Muscle of arm (tissue), 12 donors: Measurements from ENCODE around the gene MSLN. TPM values are rescaled to one million over a fixed set of nuclear protein-coding genes. Genes with fewer than 3 reads are reported as not detected.
A peak's percentile ranks its signal among the peaks of the same experiment; 100 is the strongest.
"Not testable (repeated sequence)": the region's sequence is repeated elsewhere in the genome, so short reads cannot be mapped to it uniquely, and the experiment has no call there.

Source experiments
- DNase-seq: peaks from one replicate; pipeline ENCODE4 v3.0.0-alpha.2; 2013
- polyA plus RNA-seq, 12 donors: library from polyadenylated mRNA; unstranded; fragments of 120-200 nt; gene quantifications; one replicate each; pipeline ENCODE4 v1.2.1, GENCODE V29; 2013; ENCODE audit not compliant: insufficient read length in 12 of 12

Gene MSLN
- polyA plus RNA-seq, 12 donors = 0.22 to 15.6 (median 0.91) TPM; not detected in 2

DNA sequence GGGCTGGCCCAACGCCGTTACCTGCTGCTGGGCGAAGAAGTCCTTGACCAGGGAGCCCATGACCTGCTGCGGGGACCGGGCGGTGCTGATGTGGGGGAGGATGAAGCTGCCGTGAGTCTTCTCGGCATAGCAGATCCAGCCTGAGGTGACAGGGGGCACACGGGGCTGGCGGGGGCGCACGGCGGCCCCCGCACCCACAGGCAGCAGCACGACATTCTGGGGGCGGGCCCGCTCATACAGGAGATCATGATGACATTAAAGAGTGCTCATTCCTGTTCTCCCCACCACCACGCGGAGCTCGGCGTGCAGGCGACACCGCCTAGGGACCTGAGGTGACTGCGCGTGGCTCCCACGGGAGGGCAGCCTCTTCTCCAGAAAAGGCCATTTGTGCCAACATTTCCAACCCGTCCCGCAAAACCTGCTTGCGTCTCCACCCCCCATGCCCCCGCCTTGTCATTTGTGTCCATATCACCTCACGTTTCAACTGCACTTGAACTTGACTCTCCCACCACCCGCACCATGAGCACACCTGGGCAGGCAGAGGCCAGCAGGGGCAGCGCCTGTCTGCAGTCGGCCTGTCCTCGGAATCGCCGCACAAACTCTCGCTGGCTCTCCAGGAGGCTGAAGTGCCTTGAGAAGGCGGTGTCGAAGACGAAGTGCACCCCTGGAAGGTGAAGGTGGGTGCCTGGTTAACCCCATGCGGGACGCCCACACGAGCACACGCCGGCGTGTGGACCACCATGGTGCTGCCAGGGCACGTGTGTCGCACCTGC lies 26.1 kb upstream of the MSLN start:
- no peak for DNase-seq

DNA sequence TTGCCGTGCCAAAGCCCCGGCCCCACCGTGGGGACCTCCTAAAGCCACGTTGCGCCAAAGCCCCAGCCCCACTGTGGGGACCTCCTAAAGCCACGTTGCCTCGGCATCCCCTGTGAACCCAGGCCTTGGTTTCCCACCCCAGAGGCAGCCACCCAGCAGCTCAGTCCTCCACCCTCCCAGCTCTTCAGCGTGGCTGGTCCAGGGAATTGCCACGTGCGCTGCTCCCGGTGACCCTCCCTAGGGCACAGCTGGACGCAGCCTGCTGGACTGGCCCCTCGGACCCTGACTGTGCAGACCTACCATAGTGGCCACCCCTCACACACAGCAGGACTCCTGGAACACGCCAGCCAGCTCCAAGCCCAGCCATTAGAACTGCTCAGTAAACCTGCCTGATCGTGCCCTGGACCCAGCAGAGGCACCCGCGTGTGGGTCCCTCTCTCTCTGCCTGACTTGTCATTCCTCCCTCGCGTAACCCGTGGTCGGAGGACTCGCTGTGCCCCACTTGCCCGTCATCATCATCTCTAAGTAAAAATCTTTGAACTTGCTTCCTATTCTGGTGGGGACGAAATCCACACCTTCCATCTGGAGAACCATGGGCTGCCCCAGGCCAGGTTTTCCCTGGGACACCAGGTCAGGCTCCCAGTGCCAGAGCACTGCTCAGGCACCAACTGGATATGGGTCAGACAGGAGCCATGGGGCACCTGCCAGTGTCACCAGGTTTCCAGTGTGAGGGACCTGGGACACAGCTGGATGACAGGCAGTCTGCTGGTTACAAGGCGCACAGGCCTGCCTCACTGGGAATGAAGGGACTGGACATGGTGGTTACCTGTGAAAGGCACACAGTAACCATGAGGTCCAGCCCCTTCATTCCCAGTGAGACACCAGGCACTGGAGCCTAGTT lies 25.3 kb upstream of the MSLN start:
- no peak for DNase-seq

DNA sequence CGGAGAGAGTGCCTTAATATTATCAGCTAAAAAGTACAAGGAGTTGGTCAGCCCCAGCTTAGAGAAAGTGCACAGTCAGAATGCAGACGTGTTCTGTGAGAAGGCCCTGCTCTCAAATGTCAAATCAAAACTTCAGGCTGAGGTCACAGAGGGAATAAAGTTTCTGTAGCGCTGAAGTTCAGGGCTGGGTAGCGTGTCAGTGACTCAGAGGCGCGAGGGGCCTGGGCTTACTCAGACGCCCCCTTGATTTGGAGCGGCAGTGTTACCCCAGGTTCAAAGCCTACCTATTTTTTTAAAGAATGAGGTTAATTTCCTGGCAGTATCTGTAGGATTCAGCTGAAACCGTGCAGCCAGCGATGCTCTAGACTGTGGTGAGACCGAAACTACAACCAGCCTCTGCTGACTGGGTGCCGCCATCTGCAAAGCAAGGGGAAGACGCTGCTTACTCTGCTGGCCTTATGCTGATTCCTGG lies 24.5 kb upstream of the MSLN start:
- DNase-seq = no peak

- no peak for DNase-seq
Observed at GRCh38 chr16:736936-737481, 23.5 kb upstream of the MSLN start.

DNA sequence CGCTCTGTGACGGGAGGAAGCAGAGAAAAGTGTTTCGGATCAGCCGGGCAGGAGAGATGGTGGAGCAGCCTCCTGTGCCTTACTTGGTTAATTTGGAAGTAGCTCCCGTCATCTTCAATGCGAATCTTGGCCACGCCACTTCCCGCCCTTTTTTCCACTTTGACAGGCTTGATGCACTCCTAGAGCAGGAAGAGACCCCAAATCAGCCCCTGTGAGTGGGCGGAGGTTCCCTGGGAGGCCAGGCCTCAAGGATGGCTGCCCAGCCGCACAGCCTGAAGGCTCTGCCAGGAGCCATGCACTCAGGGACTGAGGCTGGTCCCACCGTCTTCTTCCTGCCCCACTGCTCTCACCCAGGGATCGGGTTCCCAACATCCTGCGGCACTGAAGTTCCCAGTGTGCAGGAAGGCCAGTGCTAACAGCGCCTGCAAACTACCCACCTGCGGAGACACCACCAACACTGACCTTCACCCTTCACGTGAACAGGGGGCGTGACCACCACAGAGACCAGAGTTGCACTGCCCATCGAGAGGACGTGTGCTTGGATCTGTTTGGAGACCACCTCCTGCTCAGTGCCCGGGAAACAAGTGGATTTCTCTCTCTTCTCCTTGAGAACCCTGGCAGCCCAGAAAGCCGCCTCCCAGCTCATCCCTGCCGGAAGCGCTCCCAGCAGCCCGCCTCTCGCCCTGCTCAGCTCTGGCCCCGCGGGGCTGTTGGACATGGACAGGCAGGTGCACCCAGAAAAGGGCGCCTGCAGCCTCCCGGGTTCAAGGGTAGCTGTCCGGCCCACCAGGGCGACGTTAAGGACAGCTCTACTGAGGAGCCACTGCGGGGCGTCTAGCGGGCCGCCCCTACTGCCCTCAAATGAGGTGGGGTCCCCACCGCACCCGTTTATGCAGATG lies 20.7 kb upstream of the MSLN start:
- DNase-seq = no peak

- no peak for DNase-seq
Observed at GRCh38 chr16:740459-740763, 20.1 kb upstream of the MSLN start.

- DNase-seq = peak; percentile 90
Observed at GRCh38 chr16:740764-741505, 19.6 kb upstream of the MSLN start, which contains the start of gene CIAO3. TSS of gene CIAO3 (minus strand) at chr16:740997. CDS start at chr16:740985, 12 bp downstream.

GRCh38 chr16:741986-742629 lies 18.4 kb upstream of the MSLN start:
- DNase-seq = no peak

- DNase-seq = not testable (repeated sequence)
Observed at GRCh38 chr16:742894-743293, 17.6 kb upstream of the MSLN start.

DNA sequence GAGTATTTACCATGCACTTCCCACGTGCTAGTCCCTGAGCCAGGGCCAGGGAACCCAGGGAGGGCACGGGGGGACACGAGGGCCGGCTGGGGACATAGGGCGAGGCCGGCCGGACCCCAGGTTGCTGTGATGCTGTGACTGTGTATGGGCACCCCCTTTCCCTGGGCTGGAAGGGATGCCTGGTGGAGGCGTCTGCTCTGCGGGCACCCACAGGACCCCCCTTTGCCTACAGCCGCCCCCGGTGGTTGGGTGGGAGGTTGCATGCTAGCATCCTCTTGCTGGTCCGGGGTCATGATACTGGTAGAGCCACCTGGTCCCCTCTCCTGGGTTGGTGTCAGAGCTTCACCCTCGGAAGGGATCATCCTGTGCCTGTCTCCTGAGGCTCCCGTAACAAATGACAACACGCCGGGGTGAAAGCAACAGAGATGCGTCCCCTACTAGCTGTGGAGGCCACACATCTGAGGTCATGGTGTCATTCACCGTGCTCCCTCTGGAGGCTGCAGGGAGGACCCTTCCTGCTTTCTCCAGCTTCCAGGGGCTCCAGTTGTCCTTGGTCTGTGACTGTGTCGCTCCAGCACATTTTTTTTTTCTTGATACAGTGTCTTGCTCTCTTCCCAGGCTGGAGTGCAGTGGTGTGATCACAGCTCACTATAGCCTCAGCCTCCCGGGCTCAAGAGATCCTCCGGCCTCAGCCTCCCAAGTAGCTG lies 16.6 kb upstream of the MSLN start:
- no peak for DNase-seq

GRCh38 chr16:745739-746138 lies 14.8 kb upstream of the MSLN start:
- DNase-seq = no peak

DNA sequence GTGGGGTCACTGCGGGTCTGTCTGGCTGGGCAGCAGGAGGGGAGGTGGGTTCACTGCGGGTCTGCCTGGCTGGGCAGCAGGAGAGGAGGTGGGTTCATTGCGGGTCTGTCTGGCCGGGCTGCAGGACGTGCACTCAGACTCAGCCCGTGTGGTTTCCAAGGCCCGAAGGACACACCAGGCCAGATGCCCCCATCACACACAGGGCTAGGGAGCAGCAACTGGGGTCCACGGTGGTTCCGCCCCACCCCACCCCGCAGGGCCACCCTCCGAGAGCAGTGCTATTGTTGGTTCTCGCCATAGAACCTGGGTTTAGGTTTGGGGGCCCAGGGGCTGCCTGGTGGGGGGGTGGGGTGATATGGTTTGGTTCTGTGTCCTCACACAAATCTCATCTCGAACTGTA lies 13.9 kb upstream of the MSLN start:
- DNase-seq = no peak

DNA sequence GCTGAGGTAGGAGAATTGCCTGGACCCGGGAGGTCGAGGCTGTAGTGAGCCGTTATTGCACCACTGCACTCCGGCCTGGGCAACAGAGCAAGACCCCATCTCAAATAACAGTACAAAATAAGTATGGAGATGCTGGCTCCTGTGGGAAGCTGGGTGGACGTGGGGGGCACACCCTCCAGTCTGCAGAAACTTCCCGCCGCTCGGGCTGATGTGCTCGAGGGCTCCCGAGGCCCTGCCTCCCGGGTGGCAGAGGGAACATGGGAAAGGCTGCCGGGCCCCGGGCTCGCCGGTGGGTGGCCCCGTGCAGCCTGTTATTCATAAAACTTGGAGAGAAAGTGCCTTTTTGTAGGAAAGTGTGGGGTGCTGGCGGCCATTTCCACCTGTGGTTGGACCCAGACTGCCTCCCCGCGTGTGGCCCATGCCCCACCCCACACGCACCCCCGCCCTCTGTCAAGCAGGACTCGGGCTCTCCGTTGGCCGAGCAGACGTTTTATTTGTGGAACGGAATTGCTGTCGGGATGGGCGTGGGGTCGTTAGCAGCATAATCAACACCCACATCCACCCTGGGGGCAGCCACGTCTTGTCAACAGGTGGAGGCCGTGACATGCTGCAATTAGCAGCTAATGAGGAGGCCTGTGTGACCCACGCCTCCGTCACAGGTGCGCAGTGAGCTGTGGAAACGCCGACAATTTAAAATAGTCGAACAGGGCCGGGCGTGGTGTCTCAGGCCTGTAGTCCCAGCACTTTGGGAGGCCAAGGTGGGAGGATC lies 12.4 kb upstream of the MSLN start:
- no peak for DNase-seq

GRCh38 chr16:749010-749409 lies 11.5 kb upstream of the MSLN start:
- DNase-seq = no peak

DNA sequence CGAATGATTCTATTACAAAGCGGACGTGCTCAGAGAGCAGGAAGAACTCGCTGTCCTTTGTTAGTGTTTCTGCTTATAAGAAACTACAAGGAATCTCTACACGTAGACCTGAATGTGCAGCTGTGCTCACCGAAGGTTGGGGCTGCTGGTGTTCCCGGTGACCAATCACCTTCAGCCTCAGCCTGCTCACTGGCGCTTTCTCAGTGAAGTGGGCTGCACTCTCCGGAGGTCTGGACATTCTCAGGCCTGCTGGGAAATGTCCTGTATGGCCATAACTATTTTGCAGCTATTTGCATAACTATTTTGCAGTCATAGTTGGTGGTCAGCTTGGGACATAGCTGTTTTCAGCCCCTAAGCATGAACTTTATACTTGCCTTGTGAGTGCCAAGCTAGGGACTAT lies 10.0 kb upstream of the MSLN start:
- no peak for DNase-seq

GRCh38 chr16:751152-752006 lies 9.2 kb upstream of the MSLN start:
- DNase-seq = no peak

DNA sequence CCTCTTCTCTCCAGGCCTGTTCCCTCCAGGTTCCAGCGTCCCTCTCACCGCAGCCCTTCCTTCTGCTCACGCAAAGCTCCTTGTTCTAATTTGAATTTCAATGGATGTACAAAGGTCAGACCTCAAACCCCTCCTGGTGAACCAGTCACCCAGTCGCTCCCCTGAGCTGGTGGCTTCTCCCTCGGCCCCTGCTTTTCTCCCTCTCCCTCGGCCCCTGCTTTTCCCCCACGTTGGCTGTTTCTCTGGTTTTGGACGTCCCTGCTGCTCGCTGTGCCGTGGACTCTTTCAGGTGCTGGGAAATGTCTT lies 8.6 kb upstream of the MSLN start:
- DNase-seq = no peak

DNA sequence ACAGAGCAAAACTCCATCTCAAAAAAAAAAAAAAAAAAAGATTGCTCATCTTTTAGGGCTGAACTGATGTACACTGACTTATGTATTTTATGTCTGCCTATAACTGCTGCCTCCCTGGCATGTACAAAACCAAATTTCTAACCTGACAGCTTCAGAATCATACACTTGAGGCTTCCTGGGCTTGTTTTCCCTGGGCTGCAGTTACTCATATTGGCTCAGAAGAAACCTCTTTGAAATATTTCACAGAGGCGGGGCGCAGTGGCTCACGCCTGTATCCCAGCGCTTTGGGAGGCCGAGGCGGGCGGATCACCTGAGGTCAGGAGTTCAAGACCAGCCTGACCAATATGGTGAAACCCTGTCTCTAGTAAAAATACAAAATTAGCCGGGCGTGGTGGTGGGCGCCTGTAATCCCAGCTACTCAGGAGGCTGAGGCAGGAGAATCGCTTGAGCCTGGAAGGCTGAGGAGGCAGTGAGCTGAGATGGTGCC lies 6.4 kb upstream of the MSLN start:
- DNase-seq = not testable (repeated sequence)
